ENCODE results near the gene ATF4.

Gene ATF4

GRCh38 chr22:39494471-39495120 is 25.8 kb upstream of the ATF4 start:
- TF ChIP-seq EZH2phosphoT487 (IDR thresholded peaks at IDR 0.05; ENCODE audit: borderline replicate concordance, low read length): no peak
- no peak for TF ChIP-seq CTCF (IDR thresholded peaks at IDR 0.05; ENCODE audit: low read depth, low read length, poor library complexity, severe bottlenecking)
- Histone ChIP-seq H3K9me2 (replicated peaks; ENCODE audit: control insufficient read depth, low read length) (no peaks in the 10 kb centered on the region), H3F3A (ENCODE audit: control insufficient read depth, insufficient read depth) (peaks cover 10% of the 10 kb centered on the region; the same call in 1 of the 2 replicates), H3K79me2 (ENCODE audit: control insufficient read depth, low read length) (peaks cover 9% of the 10 kb centered on the region), H3K4me1 (ENCODE audit: control insufficient read depth, low read length) (peaks cover 37% of the 10 kb centered on the region), H3K27me3 (ENCODE audit: control insufficient read depth, low read length) (no peaks in the 10 kb centered on the region), H3K36me3 (ENCODE audit: control insufficient read depth, low read length) (peaks cover 17% of the 10 kb centered on the region), H3K9me3 (ENCODE audit: control insufficient read depth, insufficient read depth, low read length) (no peaks in the 10 kb centered on the region), H3K4me2 (ENCODE audit: low read length) (no peak overlapping the region), H4K20me1 (ENCODE audit: control insufficient read depth, insufficient read depth, low read depth, low read length) (no peaks in the 10 kb centered on the region; the same call in 1 of the 2 replicates), H3K27ac (ENCODE audit: low read depth, low read length) (no peak overlapping the region), H3K4me3 (ENCODE audit: low read length) (no peak overlapping the region)

GRCh38 chr22:39496131-39496838 is 24.1 kb upstream of the ATF4 start:
- H3K27me3 ChIP-seq (ENCODE audit: control insufficient read depth, low read length): no peaks in the 10 kb centered on the region
- H3K27ac ChIP-seq (ENCODE audit: low read depth, low read length): 0 out of 2 replicates have a peak overlapping the region, but pooled peaks have one; percentile 7
- H3K4me1 ChIP-seq (ENCODE audit: control insufficient read depth, low read length): peaks cover 24% of the 10 kb centered on the region
- no peaks in the 10 kb centered on the region for H3K9me3 ChIP-seq (ENCODE audit: control insufficient read depth, insufficient read depth, low read length)
- TF ChIP-seq CTCF (IDR thresholded peaks at IDR 0.05; ENCODE audit: low read depth, low read length, poor library complexity, severe bottlenecking): peak; percentile 90
- no peak for TF ChIP-seq EZH2phosphoT487 (IDR thresholded peaks at IDR 0.05; ENCODE audit: borderline replicate concordance, low read length)
- peaks cover 4% of the 10 kb centered on the region; the same call in 1 of the 2 replicates for H3K36me3 ChIP-seq (ENCODE audit: control insufficient read depth, low read length)
- H4K20me1 ChIP-seq (ENCODE audit: control insufficient read depth, insufficient read depth, low read depth, low read length): no peaks in the 10 kb centered on the region
- H3K9me2 ChIP-seq (replicated peaks; ENCODE audit: control insufficient read depth, low read length): no peaks in the 10 kb centered on the region
- H3K79me2 ChIP-seq (ENCODE audit: control insufficient read depth, low read length): no peaks in the 10 kb centered on the region
- H3K4me2 ChIP-seq (ENCODE audit: low read length): peak overlapping the region; percentile 30
- peaks cover 8% of the 10 kb centered on the region; the same call in 1 of the 2 replicates for H3F3A ChIP-seq (ENCODE audit: control insufficient read depth, insufficient read depth)
- H3K4me3 ChIP-seq (ENCODE audit: low read length): no peak overlapping the region

GRCh38 chr22:39497429-39497828 is 22.9 kb upstream of the ATF4 start:
- peaks cover 31% of the 10 kb centered on the region for H3K4me1 ChIP-seq (ENCODE audit: control insufficient read depth, low read length)
- no peaks in the 10 kb centered on the region for H4K20me1 ChIP-seq (ENCODE audit: control insufficient read depth, insufficient read depth, low read depth, low read length)
- H3K9me2 ChIP-seq (replicated peaks; ENCODE audit: control insufficient read depth, low read length): no peaks in the 10 kb centered on the region
- TF ChIP-seq CTCF (IDR thresholded peaks at IDR 0.05; ENCODE audit: low read depth, low read length, poor library complexity, severe bottlenecking) (no peak), EZH2phosphoT487 (IDR thresholded peaks at IDR 0.05; ENCODE audit: borderline replicate concordance, low read length) (no peak)
- H3K4me2 ChIP-seq (ENCODE audit: low read length): no peak overlapping the region
- H3K27me3 ChIP-seq (ENCODE audit: control insufficient read depth, low read length): no peaks in the 10 kb centered on the region
- peaks cover 3% of the 10 kb centered on the region for H3K79me2 ChIP-seq (ENCODE audit: control insufficient read depth, low read length)
- H3F3A ChIP-seq (ENCODE audit: control insufficient read depth, insufficient read depth): peaks cover 8% of the 10 kb centered on the region; the same call in 1 of the 2 replicates
- H3K36me3 ChIP-seq (ENCODE audit: control insufficient read depth, low read length): peaks cover 2% of the 10 kb centered on the region
- H3K9me3 ChIP-seq (ENCODE audit: control insufficient read depth, insufficient read depth, low read length): no peaks in the 10 kb centered on the region
- H3K27ac ChIP-seq (ENCODE audit: low read depth, low read length): no peak overlapping the region
- H3K4me3 ChIP-seq (ENCODE audit: low read length): no peak overlapping the region

Data from DOHH2 (cell line).